Heart right ventricle (tissue), 16 donors: ENCODE measurements around the gene OR5T3. TPM values are rescaled to one million over a fixed set of nuclear protein-coding genes. Genes with fewer than 3 reads are reported as not detected.
"Not testable (repeated sequence)": the region's sequence is repeated elsewhere in the genome, so short reads cannot be mapped to it uniquely, and the experiment has no call there.

ENCODE experiments used
- ATAC-seq, 8 donors: fragments of 200-7000 bp; cut with Tn5 transposase; one replicate each; pipeline ENCODE4 v1.9.1; 2020; ENCODE audit warnings: mild to moderate bottlenecking in 8 of 8, moderate library complexity in 8 of 8, moderate number of reproducible peaks in 1 of 8
- DNase-seq, 2 donors: peaks; one replicate each; pipeline ENCODE4 v3.0.0-alpha.2; 2020
- H3K27ac ChIP-seq, 10 donors: fragments of 200-600 bp; sonication (generic) in 2 of 10; one replicate each; pipeline versions ENCODE4 v1.5.0 to v1.8.0; 2020 to 2022; ENCODE audit warnings: mild to moderate bottlenecking in 3 of 10
- H3K27me3 ChIP-seq, 7 donors: fragments of 200-600 bp; one replicate each; pipeline ENCODE4 v1.8.0; 2021 to 2022; ENCODE audit warnings: mild to moderate bottlenecking in 2 of 7
- H3K36me3 ChIP-seq, 9 donors: fragments of 200-600 bp; sonication (generic) in 1 of 9; one replicate each; pipeline versions ENCODE4 v1.5.0 to v1.8.0; 2020 to 2022; ENCODE audit warnings: mild to moderate bottlenecking in 2 of 9
- H3K4me1 ChIP-seq, 9 donors: fragments of 200-600 bp; sonication (generic) in 1 of 9; one replicate each; pipeline versions ENCODE4 v1.5.0 to v1.8.0; 2020 to 2022; ENCODE audit warnings: mild to moderate bottlenecking in 4 of 9
- H3K4me3 ChIP-seq, 10 donors: fragments of 200-600 bp; sonication (generic) in 2 of 10; one replicate each; pipeline versions ENCODE4 v1.5.0 to v1.8.0; 2020 to 2022; ENCODE audit warnings: mild to moderate bottlenecking in 7 of 10, moderate library complexity in 2 of 10
- H3K9me3 ChIP-seq, 11 donors: fragments of 200-600 bp in 10 of 11; sonication (generic) in 2 of 11; one replicate each; pipeline versions ENCODE4 v1.5.0 to v1.8.0; 2013 to 2022; ENCODE audit warnings: mild to moderate bottlenecking in 2 of 11, control low read depth in 1 of 11, moderate library complexity in 1 of 11
- WGBS, 2 donors: extraction: QIAGEN DNeasy Blood & Tissue Kit; methylation state at CpG; one replicate each; pipeline ENCODE4 v1.1.7; 2013; ENCODE audit warnings: inconsistent platforms in 1 of 2; 5-methylcytosine and 5-hydroxymethylcytosine counted together
- intact Hi-C, 10 donors: fragments of 100-400 bp; cut with DNase I; formaldehyde crosslinking; loops; one replicate each; pipeline versions ENCODE4 v1.11.1 to v1.14.2; 2022
- long read RNA-seq, 3 donors: library from polyadenylated mRNA; unstranded; transcript quantifications; one replicate each; pipeline ENCODE4 v2.0.0, GENCODE V29; 2020 to 2021
- polyA plus RNA-seq, 2 donors: library from polyadenylated mRNA; stranded (reverse); fragments of 200-250 nt; gene quantifications; one replicate each; pipeline ENCODE4 v1.2.3, GENCODE V29; 2013
- total RNA-seq, 10 donors: library from RNA; stranded (reverse); fragmentation: NEBNext Ultra II Directional in 3 of 10; extraction: Animal tissue kit (Norgen Biotek cat#: 25700) in 3 of 10; gene quantifications; one replicate each; pipeline versions ENCODE4 v1.2.1 to v1.2.4, GENCODE V29; 2021 to 2023
- TF ChIP-seq, protein P1 (sequence below), 9 donors: fragments of 200-600 bp; sonication (generic) in 2 of 9; IDR thresholded peaks; one replicate each; pipeline versions ENCODE4 v1.5.0 to v1.8.0; 2021 to 2022; ENCODE audit warnings: antibody characterized with exemption in 9 of 9, mild to moderate bottlenecking in 5 of 9, moderate library complexity in 1 of 9
- donor health status: Arrhythmogenic right ventricular cardiomyopathy.
- donor health status: ischemic (EF 13 %, LVEDD 7.1; RV severe dilation, severe dysfunction).
- donor health status: healthy with polysubstance abuse.
- donor health status: DM: no; HTN: yes; CAD: no.
- donor health status: DM: no; HTN: no; CAD: no.
- donor health status: ischemic (EF 25% LVEDD 6.9; RV normal size, moderate dysfunction).
- donor health status: ischemic (EF 25% LVEDD 5.7; RV mildly dilated, moderate dysfunction).
- donor health status: healthy.
- donor health status: DM: yes; HTN: yes; CAD: no.
- donor health status: Ischemic cardiomyopathy.
- donor health status: ischemic (EF 35%, LVEDD 5.7; RV mildly dilated, moderate dysfunction).
- donor health status: nonischemic (EF 11% LVEDD 7.7; RV severe dilation, severe dysfunction).
- donor health status: DM: yes; HTN: yes; CAD: no.
- donor health status: PGD.
- donor health status: ischemic (EF 29% LVEDD 5.4; RV normal size, mild dysfunction).
- donor health status: nonischemic (EF 23%, LVEDD 6.1; RV moderate dilation, normal function).

Gene OR5T3
- total RNA-seq (not detected), polyA plus RNA-seq (not detected)
- long read RNA-seq, donor 1, result 0 reads
- long read RNA-seq, donor 2, result 0 reads
- long read RNA-seq, donor 3, result 0 reads

DNA sequence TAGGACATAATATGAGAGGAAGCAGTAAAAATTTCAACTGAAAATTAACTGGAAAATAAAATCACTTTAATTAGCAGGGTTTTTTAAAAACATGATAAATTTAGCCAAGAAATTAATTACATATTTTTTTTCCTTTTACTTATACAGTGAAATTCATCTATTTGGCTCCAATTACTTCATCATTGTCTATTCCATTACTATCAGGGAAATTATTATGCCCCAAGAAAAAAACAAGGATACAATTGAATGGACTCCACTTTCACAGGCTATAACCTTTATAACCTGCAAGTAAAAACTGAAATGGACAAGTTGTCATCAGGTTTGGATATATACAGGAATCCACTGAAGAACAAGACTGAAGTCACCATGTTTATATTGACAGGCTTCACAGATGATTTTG, at the start of gene OR5T3:
OR5T3 (plus strand) TSS at position 301 of the 400 bp plus-strand sequence; CDS start at position 301, 0 bp downstream.
- Histone ChIP-seq H3K4me3 (no peak within 1 kb of the TSS), H3K27me3 (no peaks in the 10 kb centered on the region), H3K9me3 (peaks cover 0 to 7% (median 0%) of the 10 kb centered on the region in 11 donors), H3K4me1 (no peaks in the 10 kb centered on the region), H3K36me3 (no peaks in the 10 kb centered on the region), H3K27ac (no peak within 1 kb of the TSS)
- ATAC-seq (no peak), DNase-seq (no peak)
- TF ChIP-seq, protein P1, sequence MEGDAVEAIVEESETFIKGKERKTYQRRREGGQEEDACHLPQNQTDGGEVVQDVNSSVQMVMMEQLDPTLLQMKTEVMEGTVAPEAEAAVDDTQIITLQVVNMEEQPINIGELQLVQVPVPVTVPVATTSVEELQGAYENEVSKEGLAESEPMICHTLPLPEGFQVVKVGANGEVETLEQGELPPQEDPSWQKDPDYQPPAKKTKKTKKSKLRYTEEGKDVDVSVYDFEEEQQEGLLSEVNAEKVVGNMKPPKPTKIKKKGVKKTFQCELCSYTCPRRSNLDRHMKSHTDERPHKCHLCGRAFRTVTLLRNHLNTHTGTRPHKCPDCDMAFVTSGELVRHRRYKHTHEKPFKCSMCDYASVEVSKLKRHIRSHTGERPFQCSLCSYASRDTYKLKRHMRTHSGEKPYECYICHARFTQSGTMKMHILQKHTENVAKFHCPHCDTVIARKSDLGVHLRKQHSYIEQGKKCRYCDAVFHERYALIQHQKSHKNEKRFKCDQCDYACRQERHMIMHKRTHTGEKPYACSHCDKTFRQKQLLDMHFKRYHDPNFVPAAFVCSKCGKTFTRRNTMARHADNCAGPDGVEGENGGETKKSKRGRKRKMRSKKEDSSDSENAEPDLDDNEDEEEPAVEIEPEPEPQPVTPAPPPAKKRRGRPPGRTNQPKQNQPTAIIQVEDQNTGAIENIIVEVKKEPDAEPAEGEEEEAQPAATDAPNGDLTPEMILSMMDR (IDR thresholded peaks at IDR 0.05), result no peak
- intact Hi-C loops, result no loop called here

DNA sequence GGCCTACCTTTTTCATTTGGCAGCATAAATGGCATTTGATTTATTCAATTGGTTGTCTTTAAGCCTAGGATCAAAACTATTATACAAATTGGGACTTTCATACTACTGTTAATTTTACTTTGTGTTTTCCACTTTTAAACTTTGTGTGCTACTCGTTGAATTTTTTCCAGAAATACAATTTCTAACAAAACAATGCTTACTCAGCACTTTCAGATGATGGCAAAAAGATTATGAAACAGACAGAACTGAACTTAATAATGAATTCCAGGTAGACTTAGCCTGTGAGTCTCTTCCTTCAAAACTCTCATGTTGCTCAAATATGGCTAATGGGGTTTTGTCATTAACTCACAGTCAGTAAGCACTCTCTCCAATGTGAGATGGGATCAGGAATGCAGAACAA, 44.3 kb upstream of the OR5T3 start:
- 38 to 46% methylated on average over 1 of the region's 1 CpG for WGBS, 2 donors
- no peak overlapping the region for H3K4me3 ChIP-seq
- H3K4me1 ChIP-seq, result no peaks in the 10 kb centered on the region
- no peak overlapping the region for H3K27ac ChIP-seq
- no peak for ATAC-seq
- H3K27me3 ChIP-seq, result no peaks in the 10 kb centered on the region
- intact Hi-C loops, result no loop called here
- no peaks in the 10 kb centered on the region for H3K36me3 ChIP-seq
- TF ChIP-seq, protein P1 (IDR thresholded peaks at IDR 0.05), result no peak
- peaks cover 0 to 8% (median 0%) of the 10 kb centered on the region in 11 donors for H3K9me3 ChIP-seq
- DNase-seq, result no peak

GRCh38 chr11:56214537-56214936, 37.5 kb upstream of the OR5T3 start:
- intact Hi-C loops, result no loop called here
- ATAC-seq, result no peak
- Histone ChIP-seq H3K36me3 (no peaks in the 10 kb centered on the region), H3K27ac (no peak overlapping the region), H3K4me1 (no peaks in the 10 kb centered on the region), H3K27me3 (no peaks in the 10 kb centered on the region), H3K9me3 (peaks cover 0 to 27% (median 8%) of the 10 kb centered on the region in 11 donors), H3K4me3 (no peak overlapping the region)
- WGBS, 2 donors, result 64 to 65% methylated on average over 2 of the region's 2 CpGs
- TF ChIP-seq, protein P1 (IDR thresholded peaks at IDR 0.05), result no peak
- DNase-seq, result no peak

GRCh38 chr11:56219735-56220134, 32.3 kb upstream of the OR5T3 start:
- H3K4me1 ChIP-seq, DNase-seq, H3K4me3 ChIP-seq, intact Hi-C loops, H3K27me3 ChIP-seq, H3K27ac ChIP-seq, H3K36me3 ChIP-seq, ATAC-seq: not testable (repeated sequence)
- 79 to 80% methylated on average over 5 of the region's 5 CpGs for WGBS, 2 donors
- H3K9me3 ChIP-seq, result peaks cover 0 to 41% (median 8%) of the 10 kb centered on the region in 11 donors

- no peak within 1 kb of the TSS for H3K27ac ChIP-seq
- peaks cover 0 to 18% (median 0%) of the 10 kb centered on the region in 11 donors for H3K9me3 ChIP-seq
- intact Hi-C loops, result no loop called here
- no peak within 1 kb of the TSS for H3K4me3 ChIP-seq
- DNase-seq (no peak), ATAC-seq (no peak)
- no peaks in the 10 kb centered on the region for H3K27me3 ChIP-seq
- no peaks in the 10 kb centered on the region for H3K36me3 ChIP-seq
- no peaks in the 10 kb centered on the region for H3K4me1 ChIP-seq
- TF ChIP-seq, protein P1 (IDR thresholded peaks at IDR 0.05), result no peak
- 46% methylated on average over 1 of the region's 1 CpG for WGBS, 2 donors
Observed at GRCh38 chr11:56234155-56234554, 17.9 kb upstream of the OR5T3 start, which contains the start of gene OR5T2. Gene OR5T2 (minus strand): TSS chr11:56234255. CDS start chr11:56233062, 1,193 bp downstream.
